IMR-90 (cell line): ENCODE data around the gene HRAS. TPM values are rescaled to one million over a fixed set of nuclear protein-coding genes. Genes with fewer than 3 reads are reported as not detected.
A peak's percentile ranks its signal among the peaks of the same experiment; 100 is the strongest.

Source experiments
- ATAC-seq: fragments of 200-7000 bp; cut with Tn5 transposase; 2 replicates; pipeline ENCODE4 v1.9.1; 2020; ENCODE audit warnings: low read depth, mild to moderate bottlenecking, moderate library complexity
- BruUV-seq: library from RNA; stranded (reverse); fragments of 400-500 nt; replicated peaks from 2 replicates; lab custom pipeline; 2021; lab: Mats Ljungman, UMichigan
- CTCF ChIA-PET: fragments of 300-600 bp; formaldehyde crosslinking; extraction: SDS; loops from one replicate; lab custom pipeline; 2021; ENCODE audit warnings: antibody characterized with exemption; lab: Yijun Ruan, JAX
- POLR2A ChIA-PET: fragments of 300-600 bp; sonication (Branson Sonifier 250); formaldehyde crosslinking; loops from one replicate; lab custom pipeline; 2022; ENCODE audit warnings: antibody characterized with exemption; ENCODE audit not compliant: unreplicated experiment; lab: Charles Lee
- DNase-seq: peaks from one replicate; pipeline ENCODE4 v3.0.0; 2013
- H2AFZ ChIP-seq: replicated peaks from 2 replicates; pipeline ENCODE3; 2013; ENCODE audit warnings: low read length, mild to moderate bottlenecking; ENCODE audit not compliant: poor library complexity
- H2AK5ac ChIP-seq: 2 replicates; pipeline ENCODE4 v1.6.1; 2013; ENCODE audit warnings: low read depth, low read length, inconsistent platforms
- H2AK9ac ChIP-seq: replicated peaks from 2 replicates; pipeline ENCODE3; 2013; ENCODE audit warnings: mild to moderate bottlenecking, low read depth, low read length, moderate library complexity; ENCODE audit not compliant: poor library complexity
- H2BK120ac ChIP-seq: 2 replicates; pipeline ENCODE4 v1.6.1; 2013; ENCODE audit warnings: low read depth, low read length, inconsistent platforms
- H2BK15ac ChIP-seq: 3 replicates; pipeline ENCODE4 v1.6.1; 2013; ENCODE audit warnings: low read depth, low read length, inconsistent platforms
- H2BK20ac ChIP-seq: 2 replicates; pipeline ENCODE4 v1.6.1; 2013; ENCODE audit warnings: low read depth, mild to moderate bottlenecking, inconsistent platforms, low read length, moderate library complexity
- H2BK5ac ChIP-seq: 2 replicates; pipeline ENCODE4 v1.6.1; 2013; ENCODE audit warnings: mild to moderate bottlenecking, low read depth, low read length, inconsistent platforms; ENCODE audit not compliant: poor library complexity, severe bottlenecking
- H3K14ac ChIP-seq: replicated peaks from 2 replicates; pipeline ENCODE4 v1.6.1; 2013; ENCODE audit warnings: low read depth, low read length, inconsistent platforms
- H3K18ac ChIP-seq: 2 replicates; pipeline ENCODE4 v1.6.1; 2013; ENCODE audit warnings: low read depth, low read length, control low read depth
- H3K23ac ChIP-seq: 2 replicates; pipeline ENCODE4 v1.6.1; 2013; ENCODE audit warnings: low read depth, low read length, inconsistent platforms
- H3K27ac ChIP-seq: 2 replicates; pipeline ENCODE4 v1.5.1; 2013; ENCODE audit warnings: mild to moderate bottlenecking, control low read depth, low read length; ENCODE audit not compliant: insufficient read depth
- H3K27me3 ChIP-seq: 2 replicates; pipeline ENCODE4 v1.6.1; 2013; ENCODE audit warnings: low read length; ENCODE audit not compliant: control insufficient read depth, insufficient read depth
- H3K36me3 ChIP-seq: 2 replicates; pipeline ENCODE4 v1.6.1; 2013; ENCODE audit warnings: low read length, mixed read lengths; ENCODE audit not compliant: control insufficient read depth, insufficient read depth
- H3K4ac ChIP-seq: 2 replicates; pipeline ENCODE4 v1.6.1; 2013; ENCODE audit warnings: low read depth, low read length, inconsistent platforms
- H3K4me1 ChIP-seq: 2 replicates; pipeline ENCODE4 v1.6.1; 2013; ENCODE audit warnings: low read length, mixed read lengths; ENCODE audit not compliant: control insufficient read depth, insufficient read depth
- H3K4me2 ChIP-seq: 2 replicates; pipeline ENCODE4 v1.6.1; 2013; ENCODE audit warnings: low read depth, mild to moderate bottlenecking, control low read depth, low read length, moderate library complexity
- H3K4me3 ChIP-seq: 2 replicates; pipeline ENCODE4 v1.5.1; 2013; ENCODE audit warnings: low read depth, mild to moderate bottlenecking, control low read depth, low read length, moderate library complexity; ENCODE audit not compliant: insufficient read depth
- H3K56ac ChIP-seq: 2 replicates; pipeline ENCODE4 v1.6.1; 2013; ENCODE audit warnings: low read length, inconsistent platforms; ENCODE audit not compliant: insufficient read depth; ENCODE audit errors: extremely low read depth
- H3K79me1 ChIP-seq, 2 experiments: 2 replicates each; pipeline ENCODE4 v1.6.1; 2013; ENCODE audit warnings: low read length in 2 of 2, inconsistent platforms in 1 of 2, low read depth in 1 of 2
- H3K9ac ChIP-seq: 2 replicates; pipeline ENCODE4 v1.6.1; 2013; ENCODE audit warnings: low read depth, low read length, control low read depth
- H3K9me1 ChIP-seq: 2 replicates; pipeline ENCODE4 v1.6.1; 2013; ENCODE audit warnings: low read length, inconsistent platforms; ENCODE audit not compliant: insufficient read depth
- H3K9me3 ChIP-seq: 2 replicates; pipeline ENCODE4 v1.6.1; 2013; ENCODE audit warnings: low read length; ENCODE audit not compliant: control insufficient read depth, insufficient read depth
- H4K20me1 ChIP-seq: 2 replicates; pipeline ENCODE4 v1.6.1; 2013; ENCODE audit warnings: low read length, inconsistent platforms; ENCODE audit not compliant: insufficient read depth
- H4K5ac ChIP-seq: 2 replicates; pipeline ENCODE4 v1.6.1; 2013; ENCODE audit warnings: mild to moderate bottlenecking, low read depth, low read length, control low read depth
- H4K8ac ChIP-seq, 2 experiments: 2 replicates each; pipeline ENCODE4 v1.6.1; 2013; ENCODE audit warnings: low read depth in 2 of 2, low read length in 2 of 2, control low read depth in 1 of 2, inconsistent platforms in 1 of 2
- H4K91ac ChIP-seq: 2 replicates; pipeline ENCODE4 v1.6.1; 2013; ENCODE audit warnings: low read depth, low read length, inconsistent platforms; ENCODE audit not compliant: insufficient read depth
- BHLHE40 ChIP-seq: fragments of 150-350 bp; IDR thresholded peaks from 2 replicates; pipeline ENCODE4 v1.6.1; 2016; ENCODE audit warnings: mild to moderate bottlenecking, low read depth, low read length
- CEBPB ChIP-seq: IDR thresholded peaks from 2 replicates; pipeline ENCODE4 v1.6.1; 2012; ENCODE audit warnings: low read depth, low read length, improper control_type of control experiment
- FOS ChIP-seq: fragments of 150-350 bp; IDR thresholded peaks from 2 replicates; pipeline ENCODE4 v1.6.1; 2016; ENCODE audit warnings: low read depth, low read length
- MAFK ChIP-seq: IDR thresholded peaks from 2 replicates; pipeline ENCODE4 v1.6.1; 2012; ENCODE audit warnings: low read depth, low read length, improper control_type of control experiment
- MAZ ChIP-seq: IDR thresholded peaks from 2 replicates; pipeline ENCODE4 v1.6.1; 2012; ENCODE audit warnings: low read depth, mild to moderate bottlenecking, low read length, improper control_type of control experiment, moderate library complexity, borderline replicate concordance
- MXI1 ChIP-seq: IDR thresholded peaks from 2 replicates; pipeline ENCODE4 v1.6.1; 2012; ENCODE audit warnings: low read depth, mild to moderate bottlenecking, low read length, moderate library complexity, borderline replicate concordance
- POLR2A ChIP-seq: IDR thresholded peaks from 2 replicates; pipeline ENCODE4 v1.6.1; 2012; ENCODE audit warnings: mild to moderate bottlenecking, low read depth, low read length
- RAD21 ChIP-seq: IDR thresholded peaks from 2 replicates; pipeline ENCODE4 v1.6.1; 2012; ENCODE audit warnings: low read length, improper control_type of control experiment
- RCOR1 ChIP-seq: IDR thresholded peaks from 2 replicates; pipeline ENCODE4 v1.6.1; 2012; ENCODE audit warnings: mild to moderate bottlenecking, low read length, improper control_type of control experiment; ENCODE audit not compliant: insufficient replicate concordance
- RFX5 ChIP-seq: IDR thresholded peaks from 2 replicates; pipeline ENCODE4 v1.8.0; 2012; ENCODE audit warnings: low read depth, mild to moderate bottlenecking, low read length, moderate library complexity
- SMC3 ChIP-seq: fragments of 150-350 bp; IDR thresholded peaks from 2 replicates; pipeline ENCODE4 v1.6.1; 2016; ENCODE audit warnings: low read depth, mild to moderate bottlenecking, antibody characterized with exemption, low read length, moderate library complexity
- WGBS, 2 experiments: methylation state at CpG; one replicate each; pipeline versions ENCODE4 v1.1.5 to v1.1.7; 2013; ENCODE audit warnings: missing lambda C conversion rate in 2 of 2; ENCODE audit not compliant: insufficient read length in 1 of 2; ENCODE audit errors: extremely low coverage in 2 of 2; 5-methylcytosine and 5-hydroxymethylcytosine counted together
- dilution Hi-C: fragments of 300-500 bp; cut with HindIII; formaldehyde crosslinking; loops from one replicate; pipeline ENCODE4 v1.14.3; 2018; ENCODE audit warnings: low sequenced_read_pairs; ENCODE audit not compliant: unreplicated experiment
- in situ Hi-C: fragments of 300-500 bp; cut with MboI; formaldehyde crosslinking; loops from 3 replicates; pipeline ENCODE4 v1.14.3; 2019; ENCODE audit warnings: low sequenced_read_pairs, inconsistent platforms, mixed read lengths
- intact Hi-C: fragments of 100-400 bp; cut with micrococcal nuclease; formaldehyde crosslinking; loops from 2 replicates; pipeline ENCODE4 v1.10.0; 2022
- polyA plus RNA-seq, 3 experiments: library from polyadenylated mRNA; depleted of rRNA; stranded (reverse); fragments of >200 nt; gene quantifications; 2 replicates each; pipeline ENCODE4 v1.2.3, GENCODE V29; 2012; ENCODE audit warnings: low replicate concordance in 1 of 3
- total RNA-seq: library from RNA; depleted of rRNA; stranded (reverse); fragments of >200 nt; gene quantifications from 2 replicates; pipeline ENCODE4 v1.2.3, GENCODE V29; 2012
- TF ChIP-seq, protein P1 (sequence below): fragments of 150-350 bp; IDR thresholded peaks from 2 replicates; pipeline ENCODE4 v1.6.1; 2017; ENCODE audit warnings: mild to moderate bottlenecking, antibody characterized with exemption, low read length, low read depth
- TF ChIP-seq, protein P2 (sequence below): fragments of 150-350 bp; IDR thresholded peaks from 2 replicates; pipeline ENCODE4 v1.6.1; 2016; ENCODE audit warnings: low read depth, mild to moderate bottlenecking, low read length, moderate library complexity, borderline replicate concordance

The HRAS gene
- total and polyA plus RNA-seq, 2 of the 4 experiments (the other 2 are of a cell fraction) = 108 to 123 TPM

DNA sequence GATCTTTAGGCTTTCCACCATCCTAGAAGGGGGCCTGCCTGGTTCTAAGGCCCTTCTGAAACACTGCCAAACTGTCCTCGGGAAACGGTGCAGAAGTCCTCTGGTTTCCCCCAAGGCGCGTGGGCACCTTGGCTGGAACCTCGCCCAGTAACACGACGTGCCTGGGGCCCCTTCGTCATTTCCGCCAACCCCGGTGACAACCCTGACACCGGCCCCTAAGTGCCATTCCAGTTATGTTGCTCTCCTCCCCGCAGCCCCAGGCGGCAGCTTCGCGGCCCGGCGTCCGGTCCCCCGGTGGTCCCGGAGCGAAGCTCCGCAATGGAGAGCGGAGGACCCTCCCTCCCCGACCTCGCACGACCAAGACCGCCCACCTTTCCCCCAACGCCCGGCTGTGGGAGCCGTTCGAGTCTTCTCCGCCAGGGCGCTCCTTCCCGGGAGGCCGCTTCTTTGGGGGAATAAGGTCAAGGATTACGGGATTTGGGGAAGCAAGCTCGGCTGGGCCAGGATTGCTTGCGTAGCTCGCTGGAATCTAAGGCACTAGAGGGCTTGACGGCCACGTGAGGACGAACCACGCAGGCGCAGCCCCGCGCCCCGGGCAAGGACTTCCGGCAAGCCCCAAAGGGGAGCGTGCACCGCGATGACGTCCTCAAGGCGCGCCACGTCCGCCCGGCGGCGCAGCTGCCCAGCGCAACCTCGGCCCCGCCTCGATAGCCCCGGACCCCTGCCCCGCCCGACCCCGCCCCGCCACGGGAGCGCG is 29.0 kb downstream of the HRAS start (continued):
- no peak for TF ChIP-seq CEBPB
- no peak for TF ChIP-seq SMC3

DNA sequence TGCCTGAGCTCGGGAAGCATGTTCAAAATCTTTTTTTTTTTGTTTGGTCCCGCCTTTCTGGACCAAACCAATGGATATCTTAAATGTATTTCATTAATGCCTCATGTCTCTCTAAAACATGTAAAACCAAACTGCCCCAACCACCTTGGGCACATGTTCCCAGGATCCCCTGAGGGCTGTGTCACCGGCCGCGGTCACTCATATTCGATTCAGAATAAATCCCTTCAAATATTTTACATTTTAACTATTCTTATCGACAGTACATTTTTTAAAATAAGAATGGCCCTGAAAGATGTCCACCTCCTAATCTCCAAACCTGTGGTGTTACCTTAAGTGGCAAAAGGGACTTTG is 30.4 kb downstream of the HRAS start:
- dilution Hi-C loops (no loop called here), intact Hi-C loops (no loop called here), in situ Hi-C loops (no loop called here)
- BruUV-seq = no TSS peak
- WGBS, 2 experiments = no CpG with 5 or more reads among the region's 7 CpGs
- Histone ChIP-seq H3K79me1 (peaks cover 31 to 81% of the 10 kb centered on the region in 2 experiments), H3K4me3 (peak overlapping the region; percentile 29; the same call in 1 of the 2 replicates), H2AK9ac (peak overlapping the region; percentile 68), H4K5ac (no peak overlapping the region; the same call in 1 of the 2 replicates), H4K20me1 (peaks cover 15% of the 10 kb centered on the region), H3K14ac (no peak overlapping the region), H3K9me3 (no peaks in the 10 kb centered on the region), H2BK5ac (no peak overlapping the region), H2BK20ac (no peak overlapping the region), H4K91ac (no peak overlapping the region), H3K56ac (no peak overlapping the region), H2BK15ac (no peak overlapping the region), H3K9ac (no peak overlapping the region), H4K8ac (peak overlapping the region; percentile 10 to 40; a peak in 1 of 4 replicates), H3K36me3 (peaks cover 23% of the 10 kb centered on the region), H3K9me1 (peaks cover 5% of the 10 kb centered on the region), H3K4me1 (peaks cover 12% of the 10 kb centered on the region), H3K4me2 (peak overlapping the region; percentile 67), H3K27me3 (no peaks in the 10 kb centered on the region), H3K4ac (peak overlapping the region; percentile 76), H3K18ac (no peak overlapping the region), H3K27ac (no peak overlapping the region), H2BK120ac (no peak overlapping the region), H3K23ac (peak overlapping the region; percentile 30), H2AFZ (no peak overlapping the region), H2AK5ac (no peak overlapping the region; the same call in 1 of the 2 replicates)
- ATAC-seq (no peak), DNase-seq (no peak)
- POLR2A ChIA-PET = no interaction called here
- CTCF ChIA-PET = interaction anchor here (1.3 kb wide), 1 partner anchor 35 kb away, joined by 5 read pairs; no protein-coding TSS in a partner anchor
- TF ChIP-seq RFX5 (no peak), POLR2A (no peak), RAD21 (no peak), MAFK (no peak), MXI1 (no peak), FOS (no peak), BHLHE40 (no peak), MAZ (no peak), CEBPB (no peak), SMC3 (no peak), RCOR1 (no peak)
- TF ChIP-seq, protein P1, sequence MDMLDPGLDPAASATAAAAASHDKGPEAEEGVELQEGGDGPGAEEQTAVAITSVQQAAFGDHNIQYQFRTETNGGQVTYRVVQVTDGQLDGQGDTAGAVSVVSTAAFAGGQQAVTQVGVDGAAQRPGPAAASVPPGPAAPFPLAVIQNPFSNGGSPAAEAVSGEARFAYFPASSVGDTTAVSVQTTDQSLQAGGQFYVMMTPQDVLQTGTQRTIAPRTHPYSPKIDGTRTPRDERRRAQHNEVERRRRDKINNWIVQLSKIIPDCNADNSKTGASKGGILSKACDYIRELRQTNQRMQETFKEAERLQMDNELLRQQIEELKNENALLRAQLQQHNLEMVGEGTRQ = no peak
- TF ChIP-seq, protein P2, sequence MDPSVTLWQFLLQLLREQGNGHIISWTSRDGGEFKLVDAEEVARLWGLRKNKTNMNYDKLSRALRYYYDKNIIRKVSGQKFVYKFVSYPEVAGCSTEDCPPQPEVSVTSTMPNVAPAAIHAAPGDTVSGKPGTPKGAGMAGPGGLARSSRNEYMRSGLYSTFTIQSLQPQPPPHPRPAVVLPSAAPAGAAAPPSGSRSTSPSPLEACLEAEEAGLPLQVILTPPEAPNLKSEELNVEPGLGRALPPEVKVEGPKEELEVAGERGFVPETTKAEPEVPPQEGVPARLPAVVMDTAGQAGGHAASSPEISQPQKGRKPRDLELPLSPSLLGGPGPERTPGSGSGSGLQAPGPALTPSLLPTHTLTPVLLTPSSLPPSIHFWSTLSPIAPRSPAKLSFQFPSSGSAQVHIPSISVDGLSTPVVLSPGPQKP = no peak
